ENCODE measurements around the gene WASF1. TPM values are rescaled to one million over a fixed set of nuclear protein-coding genes. Genes with fewer than 3 reads are reported as not detected.

Gene WASF1
- total and polyA plus RNA-seq, 2 experiments from 2014 or later, result 27.4 to 30.5 TPM

GRCh38 chr6:110190726-110191125 lies 11.3 kb upstream of the WASF1 start:
- Histone ChIP-seq H3K79me2 (replicated peaks; ENCODE audit: insufficient read depth) (peaks cover 75% of the 10 kb centered on the region), H3K4me2 (no peak overlapping the region), H3K4me3 (no peak overlapping the region), H3F3A (replicated peaks; ENCODE audit: low read depth) (no peaks in the 10 kb centered on the region), H2AFZ (no peak overlapping the region), H3K27ac (ENCODE audit: low read depth) (no peak overlapping the region), H3K27me3 (ENCODE audit: insufficient read depth) (no peaks in the 10 kb centered on the region), H3K9me2 (ENCODE audit: insufficient read depth) (no peaks in the 10 kb centered on the region), H4K20me1 (replicated peaks; ENCODE audit: insufficient read depth) (peaks cover 11% of the 10 kb centered on the region; the same call in 1 of the 2 replicates), H3K4me1 (ENCODE audit: insufficient read depth) (no peaks in the 10 kb centered on the region), H3K36me3 (ENCODE audit: insufficient read depth) (peaks cover 4% of the 10 kb centered on the region; the same call in 1 of the 2 replicates)
- TF ChIP-seq EZH2 (IDR thresholded peaks at IDR 0.05; ENCODE audit: low read depth, unreplicated experiment) (no peak), STAT1 (IDR thresholded peaks at IDR 0.05; ENCODE audit: unreplicated experiment) (no peak), ETS1 (IDR thresholded peaks at IDR 0.05) (no peak), ZNF331 (CRISPR knock-in tag; IDR thresholded peaks at IDR 0.05; ENCODE audit: low read depth) (no peak), NANOG (IDR thresholded peaks at IDR 0.05; ENCODE audit: borderline replicate concordance) (no peak), CTCF (conservative IDR thresholded peaks at IDR 0.05; ENCODE audit: low read depth in 2 of 2) (no peak), POLR2AphosphoS5 (IDR thresholded peaks at IDR 0.05; ENCODE audit: low read depth) (no peak), REST (IDR thresholded peaks at IDR 0.05; ENCODE audit: unreplicated experiment) (no peak), CREB1 (CRISPR knock-in tag; IDR thresholded peaks at IDR 0.05; ENCODE audit: low read depth) (no peak), JUNB (IDR thresholded peaks at IDR 0.05; ENCODE audit: unreplicated experiment) (no peak), EZH2phosphoT487 (IDR thresholded peaks at IDR 0.05; ENCODE audit: unreplicated experiment) (no peak), ZNF462 (CRISPR knock-in tag; IDR thresholded peaks at IDR 0.05) (no peak), ZNF114 (CRISPR knock-in tag; IDR thresholded peaks at IDR 0.05) (no peak)
- Mint-ChIP-seq H3K36me3 (ENCODE audit: low read depth) (peaks cover 15% of the 10 kb centered on the region; the same call in 2 of the 3 replicates), H3K27ac (no peak overlapping the region), H3K27me3 (ENCODE audit: insufficient read depth, low read depth, poor library complexity) (no peaks in the 10 kb centered on the region), H3K9me3 (no peaks in the 10 kb centered on the region), H3K4me3 (no peak overlapping the region), H3K4me1 (peaks cover 3% of the 10 kb centered on the region; the same call in 2 of the 3 replicates)
- DNase-seq (ENCODE audit: low spot score), result no peak
- no peak for ATAC-seq

All from GM23338 (cell line).